Lower lobe of right lung (tissue), 2 donors: ENCODE measurements around the gene PRRX1. TPM values are rescaled to one million over a fixed set of nuclear protein-coding genes. Genes with fewer than 3 reads are reported as not detected.

Experiments
- ATAC-seq, 2 donors: fragments of 200-7000 bp; cut with Tn5 transposase; one replicate each; pipeline ENCODE4 v1.9.1; 2020 to 2022; ENCODE audit warnings: mild to moderate bottlenecking in 2 of 2, moderate library complexity in 2 of 2
- DNase-seq: peaks from one replicate; pipeline ENCODE4 v3.0.0-alpha.2; 2020
- H3K27ac ChIP-seq: fragments of 200-600 bp; one replicate; pipeline ENCODE4 v1.8.0; 2022
- H3K27me3 ChIP-seq: fragments of 200-600 bp; one replicate; pipeline ENCODE4 v1.8.0; 2022; ENCODE audit warnings: low read depth
- H3K36me3 ChIP-seq: fragments of 200-600 bp; one replicate; pipeline ENCODE4 v1.8.0; 2022; ENCODE audit warnings: mild to moderate bottlenecking
- H3K4me1 ChIP-seq: fragments of 200-600 bp; one replicate; pipeline ENCODE4 v1.8.0; 2022
- H3K4me3 ChIP-seq: fragments of 200-600 bp; one replicate; pipeline ENCODE4 v1.8.0; 2022; ENCODE audit warnings: mild to moderate bottlenecking
- H3K9me3 ChIP-seq: fragments of 200-600 bp; one replicate; pipeline ENCODE4 v1.8.0; 2022
- intact Hi-C: fragments of 100-400 bp; cut with DNase I; formaldehyde crosslinking; loops from one replicate; pipeline ENCODE4 v1.11.0; 2022
- total RNA-seq: library from RNA; stranded (reverse); fragmentation: NEBNext Ultra II Directional; extraction: Animal tissue kit (Norgen Biotek cat#: 25700); gene quantifications from one replicate; pipeline ENCODE4 v1.2.1, GENCODE V29; 2021
- TF ChIP-seq, protein P1 (sequence below): fragments of 200-600 bp; IDR thresholded peaks from one replicate; pipeline ENCODE4 v1.8.0; 2022; ENCODE audit warnings: antibody characterized with exemption, mild to moderate bottlenecking
- donor health status: DM: no; HTN: yes; CAD: no; lungs with severe emphysema.

The PRRX1 gene
- total RNA-seq, 1 donor from 2014 or later = 30.1 TPM

- Histone ChIP-seq H3K27ac (no peak overlapping the region), H3K36me3 (peaks cover 12% of the 10 kb centered on the region), H3K9me3 (no peaks in the 10 kb centered on the region), H3K4me1 (peaks cover 8% of the 10 kb centered on the region), H3K4me3 (no peak overlapping the region), H3K27me3 (no peaks in the 10 kb centered on the region)
- ATAC-seq (no peak), DNase-seq (no peak)
- TF ChIP-seq, protein P1, sequence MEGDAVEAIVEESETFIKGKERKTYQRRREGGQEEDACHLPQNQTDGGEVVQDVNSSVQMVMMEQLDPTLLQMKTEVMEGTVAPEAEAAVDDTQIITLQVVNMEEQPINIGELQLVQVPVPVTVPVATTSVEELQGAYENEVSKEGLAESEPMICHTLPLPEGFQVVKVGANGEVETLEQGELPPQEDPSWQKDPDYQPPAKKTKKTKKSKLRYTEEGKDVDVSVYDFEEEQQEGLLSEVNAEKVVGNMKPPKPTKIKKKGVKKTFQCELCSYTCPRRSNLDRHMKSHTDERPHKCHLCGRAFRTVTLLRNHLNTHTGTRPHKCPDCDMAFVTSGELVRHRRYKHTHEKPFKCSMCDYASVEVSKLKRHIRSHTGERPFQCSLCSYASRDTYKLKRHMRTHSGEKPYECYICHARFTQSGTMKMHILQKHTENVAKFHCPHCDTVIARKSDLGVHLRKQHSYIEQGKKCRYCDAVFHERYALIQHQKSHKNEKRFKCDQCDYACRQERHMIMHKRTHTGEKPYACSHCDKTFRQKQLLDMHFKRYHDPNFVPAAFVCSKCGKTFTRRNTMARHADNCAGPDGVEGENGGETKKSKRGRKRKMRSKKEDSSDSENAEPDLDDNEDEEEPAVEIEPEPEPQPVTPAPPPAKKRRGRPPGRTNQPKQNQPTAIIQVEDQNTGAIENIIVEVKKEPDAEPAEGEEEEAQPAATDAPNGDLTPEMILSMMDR = no peak
- intact Hi-C loops = no loop called here
Observed at GRCh38 chr1:170727963-170728362, 64.0 kb downstream of the PRRX1 start.

DNA sequence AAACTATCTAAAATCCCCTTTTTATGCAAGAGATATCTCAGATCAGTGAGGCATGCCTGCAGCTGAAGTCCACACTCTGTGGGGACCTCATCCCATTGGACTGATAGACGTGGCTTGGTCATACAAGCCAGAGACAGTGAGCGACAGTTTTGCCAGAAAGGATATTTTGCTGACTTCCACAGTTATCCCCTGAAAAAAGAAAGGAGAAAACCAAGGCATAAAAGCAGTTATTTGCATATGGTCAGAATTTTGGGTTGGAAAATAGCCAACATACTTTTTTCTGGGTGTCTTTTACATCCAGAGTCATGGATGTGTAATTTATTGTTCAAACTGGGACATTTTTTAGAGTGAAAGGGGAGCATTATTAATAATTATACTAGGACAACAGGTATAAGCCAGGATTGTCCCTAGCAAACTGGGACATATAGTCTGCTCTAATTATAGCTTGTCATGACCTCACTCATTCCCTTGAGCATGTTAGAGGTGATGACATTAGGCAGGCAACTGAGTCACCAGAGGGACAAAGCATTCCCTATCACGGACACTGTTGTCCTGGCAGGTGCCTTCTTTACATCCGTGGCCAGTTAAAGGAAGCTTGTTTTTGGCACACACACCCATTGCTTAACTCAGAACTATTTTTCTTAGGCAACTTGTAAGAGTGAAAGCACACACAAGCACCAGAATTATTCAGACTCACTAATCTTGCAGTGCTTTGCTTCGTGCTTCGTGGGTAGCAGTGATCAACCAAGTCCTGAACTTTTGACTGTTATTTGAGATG, 65.5 kb downstream of the PRRX1 start:
- no peak overlapping the region for H3K4me3 ChIP-seq
- DNase-seq (no peak), ATAC-seq (no peak)
- intact Hi-C loops = no loop called here
- no peaks in the 10 kb centered on the region for H3K27me3 ChIP-seq
- peaks cover 12% of the 10 kb centered on the region for H3K36me3 ChIP-seq
- no peak overlapping the region for H3K27ac ChIP-seq
- no peaks in the 10 kb centered on the region for H3K9me3 ChIP-seq
- TF ChIP-seq, protein P1 = no peak
- H3K4me1 ChIP-seq = peaks cover 8% of the 10 kb centered on the region

- no peak overlapping the region for H3K4me3 ChIP-seq
- H3K4me1 ChIP-seq = peaks cover 8% of the 10 kb centered on the region
- no peak for ATAC-seq
- H3K9me3 ChIP-seq = no peaks in the 10 kb centered on the region
- no peak overlapping the region for H3K27ac ChIP-seq
- intact Hi-C loops = no loop called here
- H3K36me3 ChIP-seq = peaks cover 12% of the 10 kb centered on the region
- TF ChIP-seq, protein P1 = no peak
- DNase-seq = no peak
- no peaks in the 10 kb centered on the region for H3K27me3 ChIP-seq
Observed at GRCh38 chr1:170730014-170730413, 66.1 kb downstream of the PRRX1 start.

GRCh38 chr1:170730438-170730837, 66.5 kb downstream of the PRRX1 start:
- TF ChIP-seq, protein P1 = no peak
- intact Hi-C loops = no loop called here
- Histone ChIP-seq H3K36me3 (peaks cover 12% of the 10 kb centered on the region), H3K4me1 (peaks cover 8% of the 10 kb centered on the region), H3K27me3 (no peaks in the 10 kb centered on the region), H3K27ac (no peak overlapping the region), H3K9me3 (no peaks in the 10 kb centered on the region), H3K4me3 (no peak overlapping the region)
- DNase-seq = no peak
- no peak for ATAC-seq

DNA sequence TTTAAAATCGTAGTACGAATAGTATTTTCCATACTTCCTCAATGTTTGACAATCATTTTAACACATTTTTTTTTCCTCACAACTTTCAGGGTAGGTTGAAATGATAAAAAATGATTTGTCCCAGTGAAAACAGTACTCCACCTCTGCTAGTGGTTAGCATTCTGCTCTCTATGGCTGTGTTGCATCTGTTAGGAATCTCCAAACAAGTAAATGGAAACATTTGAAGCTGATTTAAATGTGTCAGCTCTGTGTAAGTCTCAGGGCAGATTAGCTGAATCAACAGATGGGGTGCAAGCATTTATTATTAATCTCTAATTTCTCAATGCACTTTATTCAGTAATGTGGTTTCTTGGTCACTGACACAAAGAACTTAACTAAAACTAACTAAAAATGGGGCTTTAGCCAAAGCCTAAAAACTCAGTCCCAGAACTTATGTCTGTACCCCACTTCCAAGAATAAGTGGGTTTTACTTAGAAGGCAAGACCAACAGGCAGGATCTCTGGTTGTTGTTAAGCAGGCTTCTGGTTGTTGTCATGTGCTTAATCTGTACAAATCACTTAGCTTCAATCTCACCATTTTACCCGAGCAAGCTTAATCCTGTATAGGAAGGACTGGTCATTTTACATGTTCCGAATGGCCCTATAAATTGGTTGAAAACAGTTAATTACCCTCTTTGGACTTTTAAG, 67.8 kb downstream of the PRRX1 start:
- H3K27ac ChIP-seq = no peak overlapping the region
- intact Hi-C loops = no loop called here
- peaks cover 8% of the 10 kb centered on the region for H3K4me1 ChIP-seq
- ATAC-seq = no peak
- no peak overlapping the region for H3K4me3 ChIP-seq
- no peaks in the 10 kb centered on the region for H3K27me3 ChIP-seq
- peaks cover 5% of the 10 kb centered on the region for H3K36me3 ChIP-seq
- TF ChIP-seq, protein P1 = no peak
- no peaks in the 10 kb centered on the region for H3K9me3 ChIP-seq
- DNase-seq = no peak
